ENCODE results near the gene NEURL3.

The NEURL3 gene

GRCh38 chr2:96553176-96553956 lies 48.2 kb upstream of the NEURL3 start:
- ATAC-seq: no peak; the same call in 2 of the 3 replicates
- no peak for TF ChIP-seq GLIS3 (CRISPR knock-in tag; IDR thresholded peaks at IDR 0.05)
- TF ChIP-seq, protein P1, sequence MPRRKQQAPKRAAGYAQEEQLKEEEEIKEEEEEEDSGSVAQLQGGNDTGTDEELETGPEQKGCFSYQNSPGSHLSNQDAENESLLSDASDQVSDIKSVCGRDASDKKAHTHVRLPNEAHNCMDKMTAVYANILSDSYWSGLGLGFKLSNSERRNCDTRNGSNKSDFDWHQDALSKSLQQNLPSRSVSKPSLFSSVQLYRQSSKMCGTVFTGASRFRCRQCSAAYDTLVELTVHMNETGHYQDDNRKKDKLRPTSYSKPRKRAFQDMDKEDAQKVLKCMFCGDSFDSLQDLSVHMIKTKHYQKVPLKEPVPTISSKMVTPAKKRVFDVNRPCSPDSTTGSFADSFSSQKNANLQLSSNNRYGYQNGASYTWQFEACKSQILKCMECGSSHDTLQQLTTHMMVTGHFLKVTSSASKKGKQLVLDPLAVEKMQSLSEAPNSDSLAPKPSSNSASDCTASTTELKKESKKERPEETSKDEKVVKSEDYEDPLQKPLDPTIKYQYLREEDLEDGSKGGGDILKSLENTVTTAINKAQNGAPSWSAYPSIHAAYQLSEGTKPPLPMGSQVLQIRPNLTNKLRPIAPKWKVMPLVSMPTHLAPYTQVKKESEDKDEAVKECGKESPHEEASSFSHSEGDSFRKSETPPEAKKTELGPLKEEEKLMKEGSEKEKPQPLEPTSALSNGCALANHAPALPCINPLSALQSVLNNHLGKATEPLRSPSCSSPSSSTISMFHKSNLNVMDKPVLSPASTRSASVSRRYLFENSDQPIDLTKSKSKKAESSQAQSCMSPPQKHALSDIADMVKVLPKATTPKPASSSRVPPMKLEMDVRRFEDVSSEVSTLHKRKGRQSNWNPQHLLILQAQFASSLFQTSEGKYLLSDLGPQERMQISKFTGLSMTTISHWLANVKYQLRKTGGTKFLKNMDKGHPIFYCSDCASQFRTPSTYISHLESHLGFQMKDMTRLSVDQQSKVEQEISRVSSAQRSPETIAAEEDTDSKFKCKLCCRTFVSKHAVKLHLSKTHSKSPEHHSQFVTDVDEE (CRISPR knock-in tag; IDR thresholded peaks at IDR 0.05): no peak
- no peak for TF ChIP-seq RARB (CRISPR knock-in tag; IDR thresholded peaks at IDR 0.05)
- TF ChIP-seq ESRRG (CRISPR knock-in tag; IDR thresholded peaks at IDR 0.05): no peak

GRCh38 chr2:96552315-96553175 lies 47.4 kb upstream of the NEURL3 start:
- TF ChIP-seq ZFP3 (CRISPR knock-in tag; IDR thresholded peaks at IDR 0.05): no peak
- no peak for TF ChIP-seq PPARA (CRISPR knock-in tag; IDR thresholded peaks at IDR 0.05; ENCODE audit: borderline replicate concordance)
- TF ChIP-seq ISL1 (CRISPR knock-in tag; IDR thresholded peaks at IDR 0.05): no peak
- no peak for TF ChIP-seq CSDC2 (CRISPR knock-in tag; IDR thresholded peaks at IDR 0.05)
- TF ChIP-seq CREB5 (CRISPR knock-in tag; IDR thresholded peaks at IDR 0.05; ENCODE audit: low read depth): no peak
- TF ChIP-seq ZNF565 (CRISPR knock-in tag; conservative IDR thresholded peaks at IDR 0.05; ENCODE audit: low read depth): no peak
- no peak for TF ChIP-seq ZNF70 (CRISPR knock-in tag; IDR thresholded peaks at IDR 0.05)
- TF ChIP-seq ARNTL (CRISPR knock-in tag; IDR thresholded peaks at IDR 0.05; ENCODE audit: borderline replicate concordance, low read depth): no peak
- ATAC-seq: no peak

GRCh38 chr2:96551605-96552314 lies 46.6 kb upstream of the NEURL3 start:
- no peak for ATAC-seq
- TF ChIP-seq CSDC2 (CRISPR knock-in tag; IDR thresholded peaks at IDR 0.05) (no peak), CREB5 (CRISPR knock-in tag; IDR thresholded peaks at IDR 0.05; ENCODE audit: low read depth) (no peak), PPARA (CRISPR knock-in tag; IDR thresholded peaks at IDR 0.05; ENCODE audit: borderline replicate concordance) (no peak), RARB (CRISPR knock-in tag; IDR thresholded peaks at IDR 0.05) (no peak)

- ATAC-seq: no peak
- no peak for TF ChIP-seq ISL1 (CRISPR knock-in tag; IDR thresholded peaks at IDR 0.05)
- TF ChIP-seq TOX (CRISPR knock-in tag; IDR thresholded peaks at IDR 0.05; ENCODE audit: borderline replicate concordance): no peak
- TF ChIP-seq, protein P2, sequence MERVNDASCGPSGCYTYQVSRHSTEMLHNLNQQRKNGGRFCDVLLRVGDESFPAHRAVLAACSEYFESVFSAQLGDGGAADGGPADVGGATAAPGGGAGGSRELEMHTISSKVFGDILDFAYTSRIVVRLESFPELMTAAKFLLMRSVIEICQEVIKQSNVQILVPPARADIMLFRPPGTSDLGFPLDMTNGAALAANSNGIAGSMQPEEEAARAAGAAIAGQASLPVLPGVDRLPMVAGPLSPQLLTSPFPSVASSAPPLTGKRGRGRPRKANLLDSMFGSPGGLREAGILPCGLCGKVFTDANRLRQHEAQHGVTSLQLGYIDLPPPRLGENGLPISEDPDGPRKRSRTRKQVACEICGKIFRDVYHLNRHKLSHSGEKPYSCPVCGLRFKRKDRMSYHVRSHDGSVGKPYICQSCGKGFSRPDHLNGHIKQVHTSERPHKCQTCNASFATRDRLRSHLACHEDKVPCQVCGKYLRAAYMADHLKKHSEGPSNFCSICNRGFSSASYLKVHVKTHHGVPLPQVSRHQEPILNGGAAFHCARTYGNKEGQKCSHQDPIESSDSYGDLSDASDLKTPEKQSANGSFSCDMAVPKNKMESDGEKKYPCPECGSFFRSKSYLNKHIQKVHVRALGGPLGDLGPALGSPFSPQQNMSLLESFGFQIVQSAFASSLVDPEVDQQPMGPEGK (CRISPR knock-in tag; IDR thresholded peaks at IDR 0.05; ENCODE audit: borderline replicate concordance): no peak
- no peak for TF ChIP-seq ZFP3 (CRISPR knock-in tag; IDR thresholded peaks at IDR 0.05)
- no peak for TF ChIP-seq ARNTL (CRISPR knock-in tag; IDR thresholded peaks at IDR 0.05; ENCODE audit: borderline replicate concordance, low read depth)
- TF ChIP-seq CSDC2 (CRISPR knock-in tag; IDR thresholded peaks at IDR 0.05): no peak
- no peak for TF ChIP-seq PPARA (CRISPR knock-in tag; IDR thresholded peaks at IDR 0.05; ENCODE audit: borderline replicate concordance)
- TF ChIP-seq SNAI2 (CRISPR knock-in tag; IDR thresholded peaks at IDR 0.05): no peak
- TF ChIP-seq CREB5 (CRISPR knock-in tag; IDR thresholded peaks at IDR 0.05; ENCODE audit: low read depth): no peak
- no peak for TF ChIP-seq ZC3H10 (CRISPR knock-in tag; IDR thresholded peaks at IDR 0.05)
- no peak for TF ChIP-seq CSRNP3 (CRISPR knock-in tag; IDR thresholded peaks at IDR 0.05)
- TF ChIP-seq TCF4 (CRISPR knock-in tag; IDR thresholded peaks at IDR 0.05; ENCODE audit: borderline replicate concordance): no peak
These were observed 45.8 kb upstream of the NEURL3 start for GRCh38 chr2:96550787-96551604.

Data from SK-N-SH treated with all-trans-retinoic acid at 6 μM for 48 hours (cell line).